Tibial nerve (tissue), 3 donors: ENCODE data around the gene RSPH10B2.
"Not testable (repeated sequence)": the region's sequence is repeated elsewhere in the genome, so short reads cannot be mapped to it uniquely, and the experiment has no call there.

ENCODE experiments used
- CTCF ChIP-seq, 5 experiments: fragments of 200-600 bp in 3 of 5; fragments of 450-650 bp in 2 of 5; sonication (generic) in 3 of 5; IDR thresholded peaks; one replicate each; pipeline ENCODE4 v1.5.1; 2016 to 2019; ENCODE audit warnings: antibody characterized with exemption in 5 of 5, mild to moderate bottlenecking in 3 of 5, moderate library complexity in 2 of 5
- POLR2A ChIP-seq, 2 donors: fragments of 450-650 bp; IDR thresholded peaks; one replicate each; pipeline ENCODE4 v1.6.1; 2017; ENCODE audit warnings: antibody characterized with exemption in 2 of 2, mild to moderate bottlenecking in 2 of 2, moderate library complexity in 2 of 2

- TF ChIP-seq CTCF, POLR2A (IDR thresholded peaks at IDR 0.05): not testable (repeated sequence)
These were observed 27.7 kb downstream of the RSPH10B2 start for GRCh38 chr7:6781581-6781980.
